ENCODE data around the gene ARHGAP26.

GRCh38 chr5:142997591-142997990 lies 227.4 kb downstream of the ARHGAP26 start:
- TF ChIP-seq TAF1 (IDR thresholded peaks at IDR 0.05; ENCODE audit: borderline replicate concordance, insufficient read depth, low read length), result no peak
- TF ChIP-seq, protein P1, sequence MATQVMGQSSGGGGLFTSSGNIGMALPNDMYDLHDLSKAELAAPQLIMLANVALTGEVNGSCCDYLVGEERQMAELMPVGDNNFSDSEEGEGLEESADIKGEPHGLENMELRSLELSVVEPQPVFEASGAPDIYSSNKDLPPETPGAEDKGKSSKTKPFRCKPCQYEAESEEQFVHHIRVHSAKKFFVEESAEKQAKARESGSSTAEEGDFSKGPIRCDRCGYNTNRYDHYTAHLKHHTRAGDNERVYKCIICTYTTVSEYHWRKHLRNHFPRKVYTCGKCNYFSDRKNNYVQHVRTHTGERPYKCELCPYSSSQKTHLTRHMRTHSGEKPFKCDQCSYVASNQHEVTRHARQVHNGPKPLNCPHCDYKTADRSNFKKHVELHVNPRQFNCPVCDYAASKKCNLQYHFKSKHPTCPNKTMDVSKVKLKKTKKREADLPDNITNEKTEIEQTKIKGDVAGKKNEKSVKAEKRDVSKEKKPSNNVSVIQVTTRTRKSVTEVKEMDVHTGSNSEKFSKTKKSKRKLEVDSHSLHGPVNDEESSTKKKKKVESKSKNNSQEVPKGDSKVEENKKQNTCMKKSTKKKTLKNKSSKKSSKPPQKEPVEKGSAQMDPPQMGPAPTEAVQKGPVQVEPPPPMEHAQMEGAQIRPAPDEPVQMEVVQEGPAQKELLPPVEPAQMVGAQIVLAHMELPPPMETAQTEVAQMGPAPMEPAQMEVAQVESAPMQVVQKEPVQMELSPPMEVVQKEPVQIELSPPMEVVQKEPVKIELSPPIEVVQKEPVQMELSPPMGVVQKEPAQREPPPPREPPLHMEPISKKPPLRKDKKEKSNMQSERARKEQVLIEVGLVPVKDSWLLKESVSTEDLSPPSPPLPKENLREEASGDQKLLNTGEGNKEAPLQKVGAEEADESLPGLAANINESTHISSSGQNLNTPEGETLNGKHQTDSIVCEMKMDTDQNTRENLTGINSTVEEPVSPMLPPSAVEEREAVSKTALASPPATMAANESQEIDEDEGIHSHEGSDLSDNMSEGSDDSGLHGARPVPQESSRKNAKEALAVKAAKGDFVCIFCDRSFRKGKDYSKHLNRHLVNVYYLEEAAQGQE (IDR thresholded peaks at IDR 0.05; ENCODE audit: insufficient read depth in 1 of 2, low read depth in 2 of 2, low read length in 2 of 2), result no peak

Data from PFSK-1 (cell line).